Mesenteric fat pad (tissue), 1 donor: ENCODE results near the gene GPR26. TPM values are rescaled to one million over a fixed set of nuclear protein-coding genes. Genes with fewer than 3 reads are reported as not detected.

Experiments
- DNase-seq: peaks from one replicate; pipeline ENCODE4 v3.0.0-alpha.2; 2020; ENCODE audit warnings: low spot score
- long read RNA-seq: library from polyadenylated mRNA; unstranded; transcript quantifications from one replicate; pipeline ENCODE4 v2.0.0, GENCODE V29; 2020
- total RNA-seq: library from RNA; stranded (reverse); fragmentation: NEBNext Ultra II Directional; extraction: Animal tissue kit (Norgen Biotek cat#: 25700); gene quantifications from one replicate; pipeline ENCODE4 v1.2.1, GENCODE V29; 2021
- donor health status: DM: yes; HTN: yes; CAD: no.

GPR26 gene, protein sequence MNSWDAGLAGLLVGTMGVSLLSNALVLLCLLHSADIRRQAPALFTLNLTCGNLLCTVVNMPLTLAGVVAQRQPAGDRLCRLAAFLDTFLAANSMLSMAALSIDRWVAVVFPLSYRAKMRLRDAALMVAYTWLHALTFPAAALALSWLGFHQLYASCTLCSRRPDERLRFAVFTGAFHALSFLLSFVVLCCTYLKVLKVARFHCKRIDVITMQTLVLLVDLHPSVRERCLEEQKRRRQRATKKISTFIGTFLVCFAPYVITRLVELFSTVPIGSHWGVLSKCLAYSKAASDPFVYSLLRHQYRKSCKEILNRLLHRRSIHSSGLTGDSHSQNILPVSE
- not detected for total RNA-seq
- long read RNA-seq: 0 reads

DNA sequence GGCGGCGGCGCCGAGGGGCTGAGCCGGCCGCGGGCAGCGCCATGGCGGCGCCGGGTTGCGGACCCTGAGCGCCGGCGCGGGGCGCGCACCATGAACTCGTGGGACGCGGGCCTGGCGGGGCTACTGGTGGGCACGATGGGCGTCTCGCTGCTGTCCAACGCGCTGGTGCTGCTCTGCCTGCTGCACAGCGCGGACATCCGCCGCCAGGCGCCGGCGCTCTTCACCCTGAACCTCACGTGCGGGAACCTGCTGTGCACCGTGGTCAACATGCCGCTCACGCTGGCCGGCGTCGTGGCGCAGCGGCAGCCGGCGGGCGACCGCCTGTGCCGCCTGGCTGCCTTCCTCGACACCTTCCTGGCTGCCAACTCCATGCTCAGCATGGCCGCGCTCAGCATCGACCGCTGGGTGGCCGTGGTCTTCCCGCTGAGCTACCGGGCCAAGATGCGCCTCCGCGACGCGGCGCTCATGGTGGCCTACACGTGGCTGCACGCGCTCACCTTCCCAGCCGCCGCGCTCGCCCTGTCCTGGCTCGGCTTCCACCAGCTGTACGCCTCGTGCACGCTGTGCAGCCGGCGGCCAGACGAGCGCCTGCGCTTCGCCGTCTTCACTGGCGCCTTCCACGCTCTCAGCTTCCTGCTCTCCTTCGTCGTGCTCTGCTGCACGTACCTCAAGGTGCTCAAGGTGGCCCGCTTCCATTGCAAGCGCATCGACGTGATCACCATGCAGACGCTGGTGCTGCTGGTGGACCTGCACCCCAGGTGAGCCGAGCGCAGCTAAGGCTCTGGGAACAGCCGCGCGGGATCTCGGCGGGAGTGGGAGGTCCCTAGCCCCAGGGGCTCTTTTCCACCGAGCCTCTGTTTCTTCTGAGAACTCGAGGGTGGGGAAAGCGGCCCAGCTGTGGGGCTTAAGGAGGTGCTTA lies at the start of gene GPR26:
Gene GPR26 (plus strand): TSS at position 38 of the 919 bp plus-strand sequence. CDS start 53 bp downstream, at position 91.
- no peak for DNase-seq

DNA sequence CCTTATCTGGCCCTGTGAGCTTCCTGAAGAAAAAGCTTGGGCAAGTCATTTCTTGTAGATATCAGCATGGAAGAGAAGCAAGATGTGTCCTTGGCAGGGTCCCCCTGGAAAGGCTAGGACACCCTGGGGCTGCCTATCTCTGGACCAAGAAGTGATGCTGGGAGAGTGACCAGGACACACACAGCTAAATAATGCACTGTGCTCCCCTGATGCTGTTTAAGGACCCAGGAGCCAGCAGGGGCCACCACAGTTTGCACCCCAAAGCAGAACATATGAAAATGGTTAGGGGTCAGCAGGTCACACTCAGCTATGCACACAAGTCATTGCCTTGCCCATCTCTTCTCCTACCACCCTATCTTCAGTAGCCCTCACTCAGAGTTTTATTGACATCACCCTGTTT lies 47.9 kb upstream of the GPR26 start:
- no peak for DNase-seq

DNA sequence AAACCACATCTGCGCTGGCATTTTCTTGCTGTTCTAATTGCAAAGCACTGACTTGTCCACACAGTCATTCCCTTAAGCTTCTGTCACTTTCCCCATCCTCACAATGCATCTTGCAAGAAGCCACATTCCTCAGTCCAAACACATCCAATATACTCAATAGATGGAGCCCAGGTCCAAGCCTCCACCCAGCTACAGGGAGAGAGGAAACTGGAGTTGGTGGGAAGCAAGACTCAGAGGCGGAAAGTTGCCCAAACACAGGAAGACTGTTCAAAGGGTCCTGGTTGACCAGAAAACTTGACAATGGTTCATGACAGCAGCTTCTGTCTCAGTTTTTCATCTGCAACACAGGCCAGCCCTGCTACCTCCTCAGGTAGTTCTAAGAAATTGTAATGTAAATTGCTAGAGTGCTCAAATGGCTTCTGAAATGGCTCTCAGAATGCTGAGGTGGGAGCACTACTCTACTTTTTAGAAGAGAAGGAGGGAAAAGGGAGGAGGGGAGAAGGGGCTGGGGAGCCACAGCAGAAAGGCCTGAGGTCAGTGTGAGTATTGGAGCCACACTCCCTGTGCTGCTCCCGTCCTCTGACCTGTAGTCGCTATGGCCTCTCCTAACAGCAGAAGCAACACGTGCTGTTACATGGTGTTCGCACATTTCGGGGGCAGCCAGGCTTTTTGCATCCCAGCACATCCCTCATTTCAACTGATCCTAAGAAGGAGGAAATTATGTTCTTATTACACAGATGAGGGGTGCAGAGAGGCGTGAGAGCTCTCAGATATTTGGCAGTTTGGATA lies 46.9 kb upstream of the GPR26 start:
- no peak for DNase-seq

DNA sequence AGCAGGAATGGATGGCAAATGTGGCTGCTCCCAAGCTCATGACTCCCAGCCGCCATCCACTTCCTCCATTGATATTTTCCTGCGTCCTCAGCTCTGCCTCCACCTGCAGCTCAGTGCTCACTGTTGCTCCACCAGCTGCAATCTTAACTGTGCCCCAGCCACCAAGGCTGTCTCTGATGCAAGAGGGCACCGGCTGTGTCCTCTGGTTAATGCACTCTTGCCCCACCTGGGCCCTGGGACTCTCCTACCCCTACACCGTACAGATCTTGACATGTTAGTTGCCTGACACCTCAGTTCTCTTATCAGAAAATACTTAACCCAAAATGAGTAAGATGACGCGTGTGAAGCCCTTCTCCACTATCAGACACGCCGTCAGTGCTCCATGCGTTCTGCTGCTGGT lies 45.5 kb upstream of the GPR26 start:
- no peak for DNase-seq

- DNase-seq: no peak
Observed at GRCh38 chr10:123621492-123621891, 44.7 kb upstream of the GPR26 start.

- no peak for DNase-seq
Observed at GRCh38 chr10:123621916-123622315, 44.2 kb upstream of the GPR26 start.

GRCh38 chr10:123622381-123622780 lies 43.8 kb upstream of the GPR26 start:
- no peak for DNase-seq

DNA sequence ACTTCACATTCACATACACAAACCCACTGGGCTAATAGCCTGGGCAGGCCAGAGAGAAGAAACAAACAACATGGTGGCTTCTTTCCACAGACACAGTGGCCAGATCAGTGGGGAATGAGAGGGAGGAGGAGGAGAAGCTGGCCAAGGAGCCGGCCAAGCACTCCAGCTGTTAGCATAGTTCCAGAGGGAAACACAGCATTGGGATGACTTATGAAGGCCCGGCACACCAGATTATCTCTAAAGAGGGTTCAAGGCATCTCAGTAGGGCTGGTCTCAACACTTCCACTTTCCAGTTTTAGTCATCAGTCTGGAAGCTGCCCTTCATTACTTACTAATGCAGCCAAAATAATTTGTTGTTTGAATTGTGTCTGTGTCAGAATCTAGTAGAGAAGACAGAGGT lies 42.1 kb upstream of the GPR26 start:
- no peak for DNase-seq

DNA sequence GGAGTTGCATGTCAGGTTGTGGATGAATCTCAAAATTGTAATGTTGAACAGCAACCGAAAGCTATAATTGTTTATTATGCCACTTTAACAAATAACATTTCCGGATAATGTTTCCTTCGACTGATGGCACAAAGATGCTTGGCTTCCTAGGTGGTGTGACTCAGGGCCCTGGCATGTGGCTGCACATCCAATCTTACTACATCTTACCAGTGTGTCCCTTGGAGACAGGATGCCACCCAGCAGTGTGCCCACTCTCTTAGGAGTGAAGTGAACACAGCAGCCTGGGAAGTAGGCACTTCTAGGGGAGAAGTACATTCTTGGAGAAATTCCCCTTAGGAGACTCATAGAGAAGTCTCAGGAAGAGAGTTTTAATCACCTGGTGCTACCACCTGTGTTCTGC lies 33.0 kb upstream of the GPR26 start:
- DNase-seq: no peak

DNA sequence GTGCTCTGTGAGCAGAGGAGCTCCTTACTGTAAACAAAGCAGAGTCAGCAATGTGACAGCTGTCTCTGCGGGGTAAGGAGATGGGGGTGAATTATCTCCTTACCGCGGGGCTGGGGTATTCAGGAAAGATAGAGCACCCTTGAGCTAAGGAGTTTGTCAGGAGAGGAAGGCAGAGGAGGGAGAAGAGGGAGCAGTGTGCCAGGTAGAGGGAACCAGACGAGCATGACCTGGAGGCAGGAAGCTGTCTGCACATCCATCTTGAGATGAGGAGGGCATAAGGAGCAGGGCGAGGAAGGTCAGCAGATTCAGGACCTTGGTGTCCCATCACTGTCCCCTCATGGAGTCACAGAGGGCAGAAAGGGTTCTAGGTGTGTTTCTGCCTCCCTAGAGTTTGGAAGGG lies 32.5 kb upstream of the GPR26 start:
- DNase-seq: no peak

DNA sequence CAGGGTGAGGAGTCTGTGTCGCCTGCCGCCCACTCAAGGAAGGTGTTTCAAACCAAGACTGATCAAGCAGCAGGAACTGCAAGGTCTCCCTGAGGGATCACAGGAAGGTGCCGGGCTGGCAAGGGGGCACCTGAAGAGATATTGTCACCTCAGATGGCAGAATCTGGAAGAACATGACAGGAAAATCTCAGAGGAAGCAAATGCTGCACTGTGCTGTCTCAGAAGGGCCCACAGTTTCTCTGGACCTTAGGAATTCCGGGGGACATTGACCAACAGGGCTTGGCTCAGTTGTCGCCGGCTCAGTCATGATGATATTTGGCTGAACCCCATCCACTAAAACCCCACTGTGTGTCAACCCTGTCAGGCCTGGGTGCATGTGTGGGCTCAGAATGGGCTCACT lies 31.9 kb upstream of the GPR26 start:
- DNase-seq: no peak

DNA sequence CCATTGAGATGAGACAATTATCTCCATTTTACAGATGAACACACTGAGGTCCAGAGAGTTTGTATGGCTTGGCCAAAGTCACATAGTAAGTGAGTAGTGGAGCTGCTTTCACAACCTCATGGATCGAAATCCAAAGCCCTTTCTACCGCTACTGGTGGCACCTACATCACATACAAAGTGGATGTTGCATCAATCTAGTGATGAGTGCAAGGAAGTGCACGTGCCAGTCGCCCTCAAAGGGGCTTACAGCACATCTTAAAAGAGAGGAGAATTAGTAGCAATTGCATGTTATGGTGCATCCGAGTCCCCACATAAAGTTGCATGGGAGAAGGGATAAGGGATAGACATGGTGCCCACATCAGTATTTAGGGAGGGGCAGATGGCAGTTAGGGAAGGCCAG lies 31.0 kb upstream of the GPR26 start:
- no peak for DNase-seq

DNA sequence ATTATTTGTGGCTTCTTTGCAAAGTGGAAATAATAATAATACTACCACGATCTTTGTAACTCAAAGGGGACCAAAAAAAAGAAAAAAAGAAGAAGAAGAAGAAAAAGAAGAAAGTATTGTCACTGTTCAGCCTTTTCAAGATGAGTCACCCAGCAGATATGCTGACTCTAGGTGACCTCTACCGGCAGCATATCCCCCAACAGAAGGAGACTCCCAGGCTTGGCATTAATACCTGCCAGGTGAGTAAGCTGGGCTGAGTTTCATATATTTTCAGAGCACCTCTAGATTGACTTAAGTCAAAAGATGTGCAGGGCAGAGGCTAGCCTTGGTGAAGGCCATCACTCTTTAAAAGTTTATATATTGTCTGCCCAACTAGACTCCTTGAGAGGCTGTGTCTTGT lies 30.4 kb upstream of the GPR26 start:
- DNase-seq: no peak

GRCh38 chr10:123636598-123637325 lies 29.4 kb upstream of the GPR26 start:
- no peak for DNase-seq

- no peak for DNase-seq
Observed at GRCh38 chr10:123637326-123637880, 28.8 kb upstream of the GPR26 start.

- no peak for DNase-seq
Observed at GRCh38 chr10:123639131-123639530, 27.0 kb upstream of the GPR26 start.

DNA sequence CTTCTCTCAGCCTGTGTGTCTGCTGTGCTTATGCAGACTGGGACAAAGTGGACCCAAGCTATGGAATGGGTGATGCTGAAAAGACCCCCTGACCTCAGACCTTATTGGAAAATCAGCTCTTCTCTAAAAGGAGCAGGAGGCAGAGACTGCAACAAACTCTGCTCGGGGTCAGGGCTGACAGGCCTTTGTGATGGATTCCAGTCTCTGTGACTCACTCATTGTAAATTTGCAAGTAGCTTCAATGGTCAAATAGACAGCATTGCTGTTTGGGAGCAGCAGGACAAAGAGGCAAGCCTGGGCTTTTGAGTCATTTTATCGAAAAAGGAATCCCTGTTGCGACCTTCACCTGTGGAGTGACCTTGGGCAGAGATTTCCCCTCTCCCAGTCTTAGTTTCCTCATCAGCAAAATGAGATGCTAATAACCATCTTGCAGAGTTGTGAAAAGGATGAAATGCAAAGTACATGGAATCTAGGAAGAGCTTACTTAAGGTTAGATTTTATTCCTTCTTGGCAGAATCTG lies 26.1 kb upstream of the GPR26 start:
- no peak for DNase-seq

GRCh38 chr10:123642293-123642692 lies 23.9 kb upstream of the GPR26 start:
- no peak for DNase-seq

DNA sequence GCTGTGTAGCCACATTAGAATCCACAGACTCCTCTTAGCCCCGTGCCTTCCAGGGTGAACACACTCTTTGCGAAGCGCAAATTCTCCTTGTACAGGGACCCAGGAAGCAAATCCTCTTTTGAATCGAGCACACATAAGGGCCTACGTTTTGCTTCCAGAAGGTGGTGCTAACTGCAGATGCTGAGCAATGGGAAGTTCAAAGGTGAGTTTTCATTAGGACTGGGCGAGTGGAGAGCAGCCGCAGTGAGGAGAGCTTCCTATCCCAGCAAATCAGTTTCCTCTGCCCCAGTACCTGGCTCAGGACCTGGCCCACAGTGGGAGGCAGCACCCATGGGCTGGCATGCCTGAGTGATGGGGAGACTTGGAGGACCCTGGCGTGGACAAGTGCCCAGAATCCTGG lies 23.5 kb upstream of the GPR26 start:
- peak; percentile 30 for DNase-seq

DNA sequence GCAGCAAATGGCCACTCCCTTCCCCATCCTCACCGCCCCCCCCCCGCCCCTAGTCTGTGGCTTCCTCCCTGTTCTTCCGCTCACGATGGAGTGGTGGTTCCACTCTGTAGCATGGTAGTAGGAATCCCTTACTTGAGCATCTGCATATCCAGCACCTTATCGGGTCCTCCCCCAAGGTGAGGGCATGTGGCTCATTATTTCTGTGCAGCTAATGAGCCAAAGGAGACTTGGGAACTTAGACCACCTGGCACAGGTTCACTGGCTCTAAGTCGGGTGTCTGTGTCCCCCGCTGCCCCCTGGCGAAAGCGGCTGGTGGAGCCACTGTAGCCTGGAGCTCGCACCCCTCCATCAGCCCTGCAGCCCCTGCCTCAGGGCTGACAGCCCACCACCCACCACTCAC lies 22.8 kb upstream of the GPR26 start:
- no peak for DNase-seq
